ENCODE results near the gene GSTP1. TPM values are rescaled to one million over a fixed set of nuclear protein-coding genes. Genes with fewer than 3 reads are reported as not detected.
"Not testable (repeated sequence)": the region's sequence is repeated elsewhere in the genome, so short reads cannot be mapped to it uniquely, and the experiment has no call there.

GSTP1 gene
- total and polyA plus RNA-seq, 12 donors = 267 to 1,325 (median 455) TPM

GRCh38 chr11:67601098-67601497 lies 17.5 kb downstream of the GSTP1 start:
- WGBS, 4 donors = 83 to 88% (median 85%) methylated on average over 3 to 7 of the region's 7 CpGs
- Histone ChIP-seq H3K36me3 (replicated peaks in 1 of 2) (no peaks in the 10 kb centered on the region), H3K9me3 (replicated peaks in 1 of 3) (no peaks in the 10 kb centered on the region), H3K4me1 (replicated peaks in 1 of 2) (peaks cover under 1 to 2% of the 10 kb centered on the region in 2 donors), H3K27ac (no peak overlapping the region), H3K27me3 (no peaks in the 10 kb centered on the region), H3K4me3 (no peak overlapping the region)
- DNase-seq = no peak
- TF ChIP-seq POLR2A (IDR thresholded peaks at IDR 0.05) (no peak), CTCF (IDR thresholded peaks at IDR 0.05) (no peak)
- intact Hi-C loops (cut with DNase I) = no loop called here

- 63 to 74% (median 69%) methylated on average over 2 of the region's 4 CpGs for WGBS, 4 donors
- H3K27ac ChIP-seq; H3K36me3 ChIP-seq (replicated peaks in 1 of 2); intact Hi-C loops (cut with DNase I); H3K4me3 ChIP-seq; H3K27me3 ChIP-seq; H3K9me3 ChIP-seq (replicated peaks in 1 of 3); DNase-seq: not testable (repeated sequence)
- peaks cover 13 to 14% of the 10 kb centered on the region in 2 donors for H3K4me1 ChIP-seq (replicated peaks in 1 of 2)
Measured at GRCh38 chr11:67604119-67604518, 20.5 kb downstream of the GSTP1 start.

GRCh38 chr11:67604815-67605214 lies 21.2 kb downstream of the GSTP1 start:
- Histone ChIP-seq H3K27me3 (no peaks in the 10 kb centered on the region), H3K27ac (no peak overlapping the region), H3K4me1 (replicated peaks in 1 of 2) (peaks cover 13 to 14% of the 10 kb centered on the region in 2 donors), H3K9me3 (replicated peaks in 1 of 3) (no peaks in the 10 kb centered on the region), H3K36me3 (replicated peaks in 1 of 2) (peaks cover 0 to 14% of the 10 kb centered on the region in 2 donors), H3K4me3 (no peak overlapping the region)
- TF ChIP-seq CTCF (IDR thresholded peaks at IDR 0.05) (no peak), POLR2A (IDR thresholded peaks at IDR 0.05) (no peak)
- no peak for DNase-seq
- intact Hi-C loops (cut with DNase I) = no loop called here
- WGBS, 4 donors = 63 to 86% (median 80%) methylated on average over 1 to 2 of the region's 2 CpGs

- TF ChIP-seq CTCF (IDR thresholded peaks at IDR 0.05) (no peak), POLR2A (IDR thresholded peaks at IDR 0.05) (no peak)
- Histone ChIP-seq H3K9me3 (replicated peaks in 1 of 3) (no peaks in the 10 kb centered on the region), H3K36me3 (replicated peaks in 1 of 2) (peaks cover 0 to 20% of the 10 kb centered on the region in 2 donors), H3K4me3 (no peak overlapping the region), H3K27ac (no peak overlapping the region), H3K27me3 (no peaks in the 10 kb centered on the region), H3K4me1 (replicated peaks in 1 of 2) (peaks cover 13 to 14% of the 10 kb centered on the region in 2 donors)
- no peak for DNase-seq
- 67 to 76% (median 69%) methylated on average over 8 to 11 of the region's 11 CpGs for whole genome bisulfite sequencing, 4 donors
- intact Hi-C loops (cut with DNase I) = no loop called here
Measured at GRCh38 chr11:67605231-67606011, 21.8 kb downstream of the GSTP1 start.

- peak overlapping the region in 2 of 4 donors; percentile 92 to 94 for H3K4me3 ChIP-seq
- peak in 4 of 7 donors; percentile 20 to 63 (median 42) for DNase-seq
- intact Hi-C loops (cut with DNase I) = no loop called here
- 32 to 40% (median 35%) methylated on average over 5 to 17 of the region's 17 CpGs for WGBS, 4 donors
- H3K36me3 ChIP-seq (replicated peaks in 1 of 2) = peaks cover 0 to 26% of the 10 kb centered on the region in 2 donors
- H3K27me3 ChIP-seq = no peaks in the 10 kb centered on the region
- H3K4me1 ChIP-seq (replicated peaks in 1 of 2) = peaks cover 13 to 14% of the 10 kb centered on the region in 2 donors
- TF ChIP-seq POLR2A (IDR thresholded peaks at IDR 0.05) = no peak
- no peak for TF ChIP-seq CTCF (IDR thresholded peaks at IDR 0.05)
- H3K27ac ChIP-seq = peak overlapping the region in 2 of 5 donors; percentile 73 to 82
- no peaks in the 10 kb centered on the region for H3K9me3 ChIP-seq (replicated peaks in 1 of 3)
Measured at GRCh38 chr11:67606093-67606491, 22.5 kb downstream of the GSTP1 start.
